ENCODE data around the gene ITGA1.

ITGA1 gene

DNA sequence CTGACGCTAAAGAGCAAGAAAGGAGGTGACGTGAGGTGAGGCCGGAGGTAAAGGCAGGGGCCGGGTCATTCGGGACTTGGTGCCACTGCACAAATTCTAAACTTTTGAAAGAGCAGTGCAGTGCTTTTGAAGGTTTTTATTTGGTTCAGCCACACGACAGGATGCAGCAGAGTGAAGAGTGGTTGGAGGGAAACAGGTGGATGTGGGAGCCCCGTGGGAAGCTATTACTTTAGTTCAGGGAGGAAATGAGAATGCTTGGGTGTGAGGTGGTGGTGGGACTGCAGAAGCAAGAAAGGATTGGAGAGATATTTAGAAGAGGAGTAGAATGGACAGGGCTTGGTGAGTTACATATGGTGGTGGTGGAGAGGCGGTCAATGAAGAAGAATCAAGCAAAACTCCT, 136.7 kb downstream of the ITGA1 start:
- Histone ChIP-seq H3K9me3 (ENCODE audit: control insufficient read depth, insufficient read depth, low read depth, low read length) (no peaks in the 10 kb centered on the region), H3K36me3 (ENCODE audit: control insufficient read depth, insufficient read depth, low read length) (no peaks in the 10 kb centered on the region), H3K4me1 (ENCODE audit: control insufficient read depth, insufficient read depth, low read length) (no peaks in the 10 kb centered on the region), H3K27me3 (ENCODE audit: control insufficient read depth, insufficient read depth, low read length) (no peaks in the 10 kb centered on the region), H3K9ac (ENCODE audit: low read length) (no peak overlapping the region), H3K27ac (ENCODE audit: low read depth, low read length) (no peak overlapping the region), H3K4me3 (ENCODE audit: low read depth, low read length) (no peak overlapping the region)

GRCh38 chr5:52925001-52925400, 137.3 kb downstream of the ITGA1 start:
- no peaks in the 10 kb centered on the region for H3K9me3 ChIP-seq (ENCODE audit: control insufficient read depth, insufficient read depth, low read depth, low read length)
- H3K36me3 ChIP-seq (ENCODE audit: control insufficient read depth, insufficient read depth, low read length) = no peaks in the 10 kb centered on the region
- H3K9ac ChIP-seq (ENCODE audit: low read length) = no peak overlapping the region
- no peaks in the 10 kb centered on the region for H3K4me1 ChIP-seq (ENCODE audit: control insufficient read depth, insufficient read depth, low read length)
- H3K27me3 ChIP-seq (ENCODE audit: control insufficient read depth, insufficient read depth, low read length) = no peaks in the 10 kb centered on the region
- no peak overlapping the region for H3K27ac ChIP-seq (ENCODE audit: low read depth, low read length)
- H3K4me3 ChIP-seq (ENCODE audit: low read depth, low read length) = no peak overlapping the region

DNA sequence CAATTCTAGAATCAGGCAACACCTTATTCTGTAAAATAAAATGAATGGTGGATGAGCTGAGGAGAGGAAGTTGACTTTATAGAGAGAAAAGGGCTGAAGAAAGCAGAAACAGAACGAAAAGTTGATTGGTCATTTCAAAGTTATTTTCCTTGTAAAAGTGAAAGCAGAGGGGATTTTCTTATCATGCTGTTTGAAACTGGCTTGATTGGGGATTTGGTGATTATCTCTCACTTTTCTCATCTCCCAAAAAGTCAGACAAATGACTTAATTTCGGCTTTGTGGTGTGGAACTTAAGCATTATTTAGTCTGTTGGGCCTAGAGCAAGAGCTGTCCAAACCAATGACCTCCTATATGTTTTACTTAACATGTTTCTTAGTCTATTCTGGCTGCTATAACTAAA, 141.0 kb downstream of the ITGA1 start:
- H3K27ac ChIP-seq (ENCODE audit: low read depth, low read length) = no peak overlapping the region
- H3K4me1 ChIP-seq (ENCODE audit: control insufficient read depth, insufficient read depth, low read length) = no peaks in the 10 kb centered on the region
- H3K9me3 ChIP-seq (ENCODE audit: control insufficient read depth, insufficient read depth, low read depth, low read length) = no peaks in the 10 kb centered on the region
- no peaks in the 10 kb centered on the region for H3K27me3 ChIP-seq (ENCODE audit: control insufficient read depth, insufficient read depth, low read length)
- no peak overlapping the region for H3K4me3 ChIP-seq (ENCODE audit: low read depth, low read length)
- no peaks in the 10 kb centered on the region for H3K36me3 ChIP-seq (ENCODE audit: control insufficient read depth, insufficient read depth, low read length)
- H3K9ac ChIP-seq (ENCODE audit: low read length) = no peak overlapping the region

GRCh38 chr5:52938226-52938625, 150.5 kb downstream of the ITGA1 start:
- H3K4me3 ChIP-seq (ENCODE audit: low read depth, low read length) = no peak overlapping the region
- H3K9ac ChIP-seq (ENCODE audit: low read length) = no peak overlapping the region
- H3K9me3 ChIP-seq (ENCODE audit: control insufficient read depth, insufficient read depth, low read depth, low read length) = no peaks in the 10 kb centered on the region
- H3K4me1 ChIP-seq (ENCODE audit: control insufficient read depth, insufficient read depth, low read length) = no peaks in the 10 kb centered on the region
- H3K36me3 ChIP-seq (ENCODE audit: control insufficient read depth, insufficient read depth, low read length) = no peaks in the 10 kb centered on the region
- H3K27ac ChIP-seq (ENCODE audit: low read depth, low read length) = no peak overlapping the region
- no peaks in the 10 kb centered on the region for H3K27me3 ChIP-seq (ENCODE audit: control insufficient read depth, insufficient read depth, low read length)

GRCh38 chr5:52943285-52943684, 155.6 kb downstream of the ITGA1 start:
- H3K36me3 ChIP-seq (ENCODE audit: control insufficient read depth, insufficient read depth, low read length) = no peaks in the 10 kb centered on the region
- no peaks in the 10 kb centered on the region for H3K27me3 ChIP-seq (ENCODE audit: control insufficient read depth, insufficient read depth, low read length)
- no peak overlapping the region for H3K27ac ChIP-seq (ENCODE audit: low read depth, low read length)
- no peaks in the 10 kb centered on the region for H3K4me1 ChIP-seq (ENCODE audit: control insufficient read depth, insufficient read depth, low read length)
- H3K9ac ChIP-seq (ENCODE audit: low read length) = no peak overlapping the region
- no peak overlapping the region for H3K4me3 ChIP-seq (ENCODE audit: low read depth, low read length)
- no peaks in the 10 kb centered on the region for H3K9me3 ChIP-seq (ENCODE audit: control insufficient read depth, insufficient read depth, low read depth, low read length)

DNA sequence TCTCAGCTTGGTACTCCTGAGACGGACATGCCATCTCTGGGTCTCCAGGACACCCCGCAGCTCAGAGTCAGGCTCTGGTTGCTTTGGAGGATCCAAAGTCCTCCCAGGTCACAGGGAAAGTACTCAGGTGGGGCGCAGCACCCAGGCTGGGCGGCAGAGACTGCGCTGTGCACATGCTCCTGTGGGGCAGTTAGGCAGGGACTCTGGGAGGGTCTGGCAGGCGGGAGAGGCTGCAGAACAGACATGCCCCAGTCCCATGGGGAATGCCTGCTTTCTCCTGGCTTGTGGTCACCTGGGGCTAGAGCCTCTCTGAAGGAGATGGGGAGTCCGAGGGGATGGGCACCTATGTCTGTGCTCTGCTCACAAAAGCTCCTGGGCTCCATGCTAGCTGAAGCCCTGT, 156.1 kb downstream of the ITGA1 start:
- Histone ChIP-seq H3K36me3 (ENCODE audit: control insufficient read depth, insufficient read depth, low read length) (no peaks in the 10 kb centered on the region), H3K9me3 (ENCODE audit: control insufficient read depth, insufficient read depth, low read depth, low read length) (no peaks in the 10 kb centered on the region), H3K27me3 (ENCODE audit: control insufficient read depth, insufficient read depth, low read length) (no peaks in the 10 kb centered on the region), H3K27ac (ENCODE audit: low read depth, low read length) (no peak overlapping the region), H3K9ac (ENCODE audit: low read length) (no peak overlapping the region), H3K4me3 (ENCODE audit: low read depth, low read length) (no peak overlapping the region), H3K4me1 (ENCODE audit: control insufficient read depth, insufficient read depth, low read length) (no peaks in the 10 kb centered on the region)

GRCh38 chr5:52945040-52945439, 157.3 kb downstream of the ITGA1 start:
- H3K4me3 ChIP-seq (ENCODE audit: low read depth, low read length) = no peak overlapping the region
- H3K4me1 ChIP-seq (ENCODE audit: control insufficient read depth, insufficient read depth, low read length) = no peaks in the 10 kb centered on the region
- H3K9me3 ChIP-seq (ENCODE audit: control insufficient read depth, insufficient read depth, low read depth, low read length) = no peaks in the 10 kb centered on the region
- H3K36me3 ChIP-seq (ENCODE audit: control insufficient read depth, insufficient read depth, low read length) = no peaks in the 10 kb centered on the region
- no peak overlapping the region for H3K27ac ChIP-seq (ENCODE audit: low read depth, low read length)
- no peak overlapping the region for H3K9ac ChIP-seq (ENCODE audit: low read length)
- no peaks in the 10 kb centered on the region for H3K27me3 ChIP-seq (ENCODE audit: control insufficient read depth, insufficient read depth, low read length)

DNA sequence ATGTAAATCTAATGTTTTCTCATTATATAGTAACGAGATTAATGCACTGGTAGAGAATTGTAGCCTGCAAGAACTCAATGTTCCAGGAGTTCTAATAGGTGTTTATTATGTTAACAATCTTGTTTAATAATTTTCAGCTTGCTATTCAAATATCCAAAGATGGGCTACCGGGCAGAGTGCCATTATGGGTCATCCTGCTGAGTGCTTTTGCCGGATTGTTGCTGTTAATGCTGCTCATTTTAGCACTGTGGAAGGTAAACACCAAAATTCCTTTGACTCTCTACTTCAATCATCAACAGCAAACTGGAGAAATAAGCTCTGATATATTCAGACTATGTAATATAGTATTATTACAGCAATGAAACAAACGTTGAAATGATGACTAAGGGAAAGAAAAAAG, 159.5 kb downstream of the ITGA1 start:
- Histone ChIP-seq H3K27me3 (ENCODE audit: control insufficient read depth, insufficient read depth, low read length) (no peaks in the 10 kb centered on the region), H3K9me3 (ENCODE audit: control insufficient read depth, insufficient read depth, low read depth, low read length) (no peaks in the 10 kb centered on the region), H3K9ac (ENCODE audit: low read length) (no peak overlapping the region), H3K4me3 (ENCODE audit: low read depth, low read length) (no peak overlapping the region), H3K27ac (ENCODE audit: low read depth, low read length) (no peak overlapping the region), H3K36me3 (ENCODE audit: control insufficient read depth, insufficient read depth, low read length) (no peaks in the 10 kb centered on the region), H3K4me1 (ENCODE audit: control insufficient read depth, insufficient read depth, low read length) (no peaks in the 10 kb centered on the region)

DNA sequence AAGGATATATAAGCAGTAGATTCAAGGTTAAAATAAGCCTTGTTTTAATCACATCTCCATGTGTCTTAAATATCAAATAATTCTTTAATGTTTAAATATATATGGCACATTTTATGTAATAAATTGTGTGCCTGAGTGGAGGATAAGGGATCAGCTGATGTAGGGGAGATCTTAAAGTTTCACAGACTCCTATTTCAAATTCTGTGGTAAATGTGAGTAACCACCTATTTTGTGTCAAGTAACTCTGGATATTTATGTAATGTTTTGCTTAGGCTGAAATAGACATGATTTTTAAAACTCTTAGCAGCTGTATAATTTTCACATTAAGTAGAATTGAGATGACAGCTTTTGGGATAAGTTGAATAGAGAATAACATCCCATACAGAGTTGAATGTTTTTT, 160.1 kb downstream of the ITGA1 start:
- Histone ChIP-seq H3K27me3 (ENCODE audit: control insufficient read depth, insufficient read depth, low read length) (no peaks in the 10 kb centered on the region), H3K4me3 (ENCODE audit: low read depth, low read length) (no peak overlapping the region), H3K9ac (ENCODE audit: low read length) (no peak overlapping the region), H3K4me1 (ENCODE audit: control insufficient read depth, insufficient read depth, low read length) (no peaks in the 10 kb centered on the region), H3K27ac (ENCODE audit: low read depth, low read length) (no peak overlapping the region), H3K9me3 (ENCODE audit: control insufficient read depth, insufficient read depth, low read depth, low read length) (no peaks in the 10 kb centered on the region), H3K36me3 (ENCODE audit: control insufficient read depth, insufficient read depth, low read length) (no peaks in the 10 kb centered on the region)

DNA sequence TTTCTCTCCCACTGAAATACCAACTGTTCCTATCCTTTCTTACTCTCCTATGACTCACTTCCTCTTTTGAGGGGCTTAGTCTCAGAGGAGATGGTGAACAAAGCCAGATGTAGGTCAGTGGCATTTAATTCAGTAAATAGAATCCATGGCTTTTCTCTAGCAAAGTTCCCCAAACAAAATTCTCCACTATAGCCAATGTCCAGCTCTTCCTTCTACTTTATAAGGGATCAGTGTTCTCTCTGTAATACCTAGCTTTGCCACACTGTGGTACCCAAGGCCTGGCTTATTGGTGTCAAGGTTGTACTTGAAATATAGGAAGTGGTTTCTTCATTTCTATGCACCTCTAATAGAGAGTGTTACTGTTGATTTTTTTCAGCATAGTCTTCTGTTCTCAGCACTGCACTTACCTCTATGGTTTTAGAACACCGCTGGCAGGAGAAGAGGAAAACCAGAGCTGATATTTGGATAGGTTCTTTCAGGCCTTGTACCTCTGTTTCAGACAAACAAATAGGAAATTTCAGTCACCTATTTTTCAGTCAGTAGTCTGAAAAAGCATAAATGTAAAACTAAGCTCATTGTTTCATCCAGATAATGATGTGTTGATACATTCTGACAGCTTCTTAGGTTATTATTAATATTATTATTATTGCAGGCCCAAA, 160.8 kb downstream of the ITGA1 start:
- Histone ChIP-seq H3K27me3 (ENCODE audit: control insufficient read depth, insufficient read depth, low read length) (no peaks in the 10 kb centered on the region), H3K9ac (ENCODE audit: low read length) (no peak overlapping the region), H3K4me1 (ENCODE audit: control insufficient read depth, insufficient read depth, low read length) (no peaks in the 10 kb centered on the region), H3K9me3 (ENCODE audit: control insufficient read depth, insufficient read depth, low read depth, low read length) (no peaks in the 10 kb centered on the region), H3K36me3 (ENCODE audit: control insufficient read depth, insufficient read depth, low read length) (no peaks in the 10 kb centered on the region), H3K27ac (ENCODE audit: low read depth, low read length) (no peak overlapping the region), H3K4me3 (ENCODE audit: low read depth, low read length) (no peak overlapping the region)

- Histone ChIP-seq H3K27me3 (ENCODE audit: control insufficient read depth, insufficient read depth, low read length) (no peaks in the 10 kb centered on the region), H3K27ac (ENCODE audit: low read depth, low read length) (no peak overlapping the region), H3K9ac (ENCODE audit: low read length) (no peak overlapping the region), H3K4me1 (ENCODE audit: control insufficient read depth, insufficient read depth, low read length) (no peaks in the 10 kb centered on the region), H3K4me3 (ENCODE audit: low read depth, low read length) (no peak overlapping the region), H3K36me3 (ENCODE audit: control insufficient read depth, insufficient read depth, low read length) (no peaks in the 10 kb centered on the region), H3K9me3 (ENCODE audit: control insufficient read depth, insufficient read depth, low read depth, low read length) (no peaks in the 10 kb centered on the region)
These were observed 163.0 kb downstream of the ITGA1 start for GRCh38 chr5:52950686-52951085.

GRCh38 chr5:52952483-52952882, 164.8 kb downstream of the ITGA1 start:
- H3K27me3 ChIP-seq (ENCODE audit: control insufficient read depth, insufficient read depth, low read length) = no peaks in the 10 kb centered on the region
- no peak overlapping the region for H3K4me3 ChIP-seq (ENCODE audit: low read depth, low read length)
- no peaks in the 10 kb centered on the region for H3K9me3 ChIP-seq (ENCODE audit: control insufficient read depth, insufficient read depth, low read depth, low read length)
- peaks cover 8% of the 10 kb centered on the region; the same call in 1 of the 2 replicates for H3K4me1 ChIP-seq (ENCODE audit: control insufficient read depth, insufficient read depth, low read length)
- H3K27ac ChIP-seq (ENCODE audit: low read depth, low read length) = no peak overlapping the region
- no peaks in the 10 kb centered on the region for H3K36me3 ChIP-seq (ENCODE audit: control insufficient read depth, insufficient read depth, low read length)
- no peak overlapping the region for H3K9ac ChIP-seq (ENCODE audit: low read length)
